ENCODE data around the gene NAALADL2. TPM values are rescaled to one million over a fixed set of nuclear protein-coding genes. Genes with fewer than 3 reads are reported as not detected.

The NAALADL2 gene
- total and polyA plus RNA-seq, 2 donors (not counting 1 experiment from before 2014, with no cell fraction given), result not detected

GRCh38 chr3:175127075-175127662 lies 268.0 kb downstream of the NAALADL2 start:
- Histone ChIP-seq H3K27ac (ENCODE audit: low read length in 2 of 2) (no peak overlapping the region), H3K27me3 (replicated peaks in 1 of 4; ENCODE audit: control extremely low read depth in 1 of 4, control insufficient read depth in 3 of 4, insufficient read depth in 4 of 4, low read length in 3 of 4) (no peaks in the 10 kb centered on the region), H3K9ac (ENCODE audit: low read length) (no peak overlapping the region), H4K20me1 (ENCODE audit: control insufficient read depth, insufficient read depth, low read length, poor library complexity, severe bottlenecking) (no peaks in the 10 kb centered on the region), H3K4me3 (ENCODE audit: control extremely low read depth in 1 of 5, extremely low read depth in 1 of 5, insufficient read depth in 1 of 5, low read depth in 2 of 5, low read length in 4 of 5) (no peak overlapping the region), H3K79me2 (ENCODE audit: control insufficient read depth, insufficient read depth, low read length) (no peaks in the 10 kb centered on the region), H3K4me2 (replicated peaks; ENCODE audit: low read depth, low read length, poor library complexity, severe bottlenecking) (no peak overlapping the region), H3K9me3 (ENCODE audit: control extremely low read depth in 1 of 3, control insufficient read depth in 2 of 3, insufficient read depth in 1 of 3, low read length in 2 of 3) (no peaks in the 10 kb centered on the region), H2AFZ (ENCODE audit: insufficient read depth, low read depth, low read length, poor library complexity, severe bottlenecking) (no peak overlapping the region), H3K36me3 (replicated peaks in 1 of 2; ENCODE audit: control extremely low read depth in 1 of 2, control insufficient read depth in 1 of 2, extremely low read depth in 1 of 2, insufficient read depth in 2 of 2, low read length in 1 of 2) (no peaks in the 10 kb centered on the region), H3K4me1 (ENCODE audit: control insufficient read depth in 2 of 2, insufficient read depth in 2 of 2, low read length in 2 of 2) (no peaks in the 10 kb centered on the region)
- ATAC-seq (ENCODE audit: low read depth) (no peak), DNase-seq (no peak)
- TF ChIP-seq, protein P1, sequence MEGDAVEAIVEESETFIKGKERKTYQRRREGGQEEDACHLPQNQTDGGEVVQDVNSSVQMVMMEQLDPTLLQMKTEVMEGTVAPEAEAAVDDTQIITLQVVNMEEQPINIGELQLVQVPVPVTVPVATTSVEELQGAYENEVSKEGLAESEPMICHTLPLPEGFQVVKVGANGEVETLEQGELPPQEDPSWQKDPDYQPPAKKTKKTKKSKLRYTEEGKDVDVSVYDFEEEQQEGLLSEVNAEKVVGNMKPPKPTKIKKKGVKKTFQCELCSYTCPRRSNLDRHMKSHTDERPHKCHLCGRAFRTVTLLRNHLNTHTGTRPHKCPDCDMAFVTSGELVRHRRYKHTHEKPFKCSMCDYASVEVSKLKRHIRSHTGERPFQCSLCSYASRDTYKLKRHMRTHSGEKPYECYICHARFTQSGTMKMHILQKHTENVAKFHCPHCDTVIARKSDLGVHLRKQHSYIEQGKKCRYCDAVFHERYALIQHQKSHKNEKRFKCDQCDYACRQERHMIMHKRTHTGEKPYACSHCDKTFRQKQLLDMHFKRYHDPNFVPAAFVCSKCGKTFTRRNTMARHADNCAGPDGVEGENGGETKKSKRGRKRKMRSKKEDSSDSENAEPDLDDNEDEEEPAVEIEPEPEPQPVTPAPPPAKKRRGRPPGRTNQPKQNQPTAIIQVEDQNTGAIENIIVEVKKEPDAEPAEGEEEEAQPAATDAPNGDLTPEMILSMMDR (IDR thresholded peaks at IDR 0.05), result no peak
- TF ChIP-seq EZH2 (IDR thresholded peaks at IDR 0.05; ENCODE audit: borderline replicate concordance, insufficient read depth, low read depth, low read length, poor library complexity, severe bottlenecking), result no peak
- H3K9me3 Mint-ChIP-seq (ENCODE audit: insufficient read depth), result peaks cover 5% of the 10 kb centered on the region
- ChIA-PET CTCF (no interaction called here), POLR2A (no interaction called here)
- H3K4me1 Mint-ChIP-seq, result no peaks in the 10 kb centered on the region
- H3K27me3 Mint-ChIP-seq, result no peaks in the 10 kb centered on the region
- H3K4me3 Mint-ChIP-seq, result no peak overlapping the region
- WGBS (ENCODE audit: insufficient coverage), result no CpG with 5 or more reads among the region's 3 CpGs
- intact Hi-C loops (cut with micrococcal nuclease), result no loop called here
- no peak overlapping the region for H3K27ac Mint-ChIP-seq

DNA sequence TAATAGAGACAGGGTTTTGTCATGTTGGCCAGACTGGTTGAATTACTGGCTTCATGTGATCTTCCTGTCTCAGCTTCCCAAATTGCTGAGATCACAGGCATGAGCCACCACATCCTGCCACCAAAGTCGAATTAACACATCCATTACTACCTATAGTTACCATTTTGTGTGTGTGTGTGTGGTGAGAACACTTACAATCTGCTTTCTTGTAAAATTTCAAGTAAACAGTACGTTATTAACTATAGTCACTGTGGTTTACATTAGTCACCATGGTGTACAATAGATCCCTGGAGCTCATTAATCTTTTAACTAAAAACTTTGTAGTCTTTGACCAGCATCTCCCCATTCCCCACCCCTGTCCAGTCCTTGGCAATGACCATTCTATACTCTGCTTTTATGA lies 270.0 kb downstream of the NAALADL2 start:
- POLR2A ChIA-PET, result no interaction called here
- Mint-ChIP-seq H3K27me3 (no peaks in the 10 kb centered on the region), H3K4me3 (no peak overlapping the region), H3K27ac (no peak overlapping the region), H3K4me1 (no peaks in the 10 kb centered on the region), H3K9me3 (ENCODE audit: insufficient read depth) (peaks cover 8% of the 10 kb centered on the region)
- peaks cover 0 to 3% (median 0%) of the 10 kb centered on the region in 3 donors for H3K9me3 ChIP-seq (ENCODE audit: control extremely low read depth in 1 of 3, control insufficient read depth in 2 of 3, insufficient read depth in 1 of 3, low read length in 2 of 3)
- ATAC-seq (ENCODE audit: low read depth) (no peak), DNase-seq (no peak)
- WGBS (ENCODE audit: insufficient coverage), result no CpG with 5 or more reads among the region's 2 CpGs
- H3K27ac ChIP-seq (ENCODE audit: low read length in 2 of 2), result no peak overlapping the region
- H4K20me1 ChIP-seq (ENCODE audit: control insufficient read depth, insufficient read depth, low read length, poor library complexity, severe bottlenecking), result no peaks in the 10 kb centered on the region
- CTCF ChIA-PET, result no interaction called here
- H3K36me3 ChIP-seq (replicated peaks in 1 of 2; ENCODE audit: control extremely low read depth in 1 of 2, control insufficient read depth in 1 of 2, extremely low read depth in 1 of 2, insufficient read depth in 2 of 2, low read length in 1 of 2), result no peaks in the 10 kb centered on the region
- no peaks in the 10 kb centered on the region for H3K4me1 ChIP-seq (ENCODE audit: control insufficient read depth in 2 of 2, insufficient read depth in 2 of 2, low read length in 2 of 2)
- H3K79me2 ChIP-seq (ENCODE audit: control insufficient read depth, insufficient read depth, low read length), result no peaks in the 10 kb centered on the region
- no peak for TF ChIP-seq EZH2 (IDR thresholded peaks at IDR 0.05; ENCODE audit: borderline replicate concordance, insufficient read depth, low read depth, low read length, poor library complexity, severe bottlenecking)
- TF ChIP-seq, protein P1 (IDR thresholded peaks at IDR 0.05), result no peak
- intact Hi-C loops (cut with micrococcal nuclease), result no loop called here
- H3K4me2 ChIP-seq (replicated peaks; ENCODE audit: low read depth, low read length, poor library complexity, severe bottlenecking), result no peak overlapping the region
- no peak overlapping the region for H3K4me3 ChIP-seq (ENCODE audit: control extremely low read depth in 1 of 5, extremely low read depth in 1 of 5, insufficient read depth in 1 of 5, low read depth in 2 of 5, low read length in 4 of 5)
- no peak overlapping the region for H3K9ac ChIP-seq (ENCODE audit: low read length)
- H3K27me3 ChIP-seq (replicated peaks in 1 of 4; ENCODE audit: control extremely low read depth in 1 of 4, control insufficient read depth in 3 of 4, insufficient read depth in 4 of 4, low read length in 3 of 4), result no peaks in the 10 kb centered on the region
- no peak overlapping the region for H2AFZ ChIP-seq (ENCODE audit: insufficient read depth, low read depth, low read length, poor library complexity, severe bottlenecking)

Data from B cell (primary cell).